CD4-positive, alpha-beta memory T cell (primary cell): ENCODE results near the gene PTPN22. TPM values are rescaled to one million over a fixed set of nuclear protein-coding genes. Genes with fewer than 3 reads are reported as not detected.

ENCODE experiments used
- CTCF ChIA-PET: fragments of 350-600 bp; sonication (Branson Sonifier 250); formaldehyde crosslinking; loops from one replicate; lab custom pipeline; 2021; ENCODE audit warnings: inconsistent platforms; ENCODE audit not compliant: partially characterized antibody; lab: Charles Lee
- POLR2A ChIA-PET: fragments of 350-600 bp; sonication (Branson Sonifier 250); formaldehyde crosslinking; loops from one replicate; lab custom pipeline; 2021; ENCODE audit not compliant: partially characterized antibody; lab: Charles Lee
- DNase-seq, 5 donors: peaks; one replicate each; pipeline versions ENCODE4 v3.0.0 to v3.0.0-alpha.2; 2020 to 2022; ENCODE audit warnings: mixed read lengths in 1 of 5
- H3K27ac ChIP-seq: one replicate; pipeline ENCODE4 v1.7.0; 2013; ENCODE audit warnings: low read depth, low read length
- H3K27me3 ChIP-seq: 2 replicates; pipeline ENCODE4 v1.7.0; 2013; ENCODE audit warnings: mild to moderate bottlenecking, low read length, moderate library complexity; ENCODE audit not compliant: insufficient read depth
- H3K36me3 ChIP-seq: 2 replicates; pipeline ENCODE4 v1.7.0; 2013; ENCODE audit warnings: mild to moderate bottlenecking, low read length, moderate library complexity; ENCODE audit not compliant: insufficient read depth
- H3K4me1 ChIP-seq: 2 replicates; pipeline ENCODE4 v1.7.0; 2013; ENCODE audit warnings: mild to moderate bottlenecking, low read length, moderate library complexity; ENCODE audit not compliant: insufficient read depth
- H3K4me3 ChIP-seq, 2 donors: one replicate each; pipeline ENCODE4 v1.7.0; 2013; ENCODE audit warnings: low read length in 2 of 2, mild to moderate bottlenecking in 1 of 2
- H3K9me3 ChIP-seq, 2 donors: one replicate each; pipeline ENCODE4 v1.7.0; 2013; ENCODE audit warnings: low read length in 2 of 2, control low read depth in 1 of 2; ENCODE audit not compliant: control insufficient read depth in 1 of 2
- H3K27ac Mint-ChIP-seq, 7 donors: one replicate each; pipeline ENCODE4 v1.8.0; 2020 to 2021; ENCODE audit warnings: mixed read lengths in 7 of 7, mild to moderate bottlenecking in 6 of 7, inconsistent platforms in 3 of 7, moderate library complexity in 3 of 7
- H3K27me3 Mint-ChIP-seq, 2 donors: one replicate each; pipeline ENCODE4 v1.8.0; 2020 to 2021; ENCODE audit warnings: mixed read lengths in 2 of 2
- H3K36me3 Mint-ChIP-seq, 2 donors: one replicate each; pipeline ENCODE4 v1.8.0; 2020 to 2021; ENCODE audit warnings: mixed read lengths in 2 of 2, inconsistent platforms in 1 of 2, mild to moderate bottlenecking in 1 of 2
- H3K4me1 Mint-ChIP-seq, 4 donors: one replicate each; pipeline ENCODE4 v1.8.0; 2020 to 2021; ENCODE audit warnings: mixed read lengths in 4 of 4, mild to moderate bottlenecking in 1 of 4
- H3K4me3 Mint-ChIP-seq, 8 donors: one replicate each; pipeline ENCODE4 v1.8.0; 2020 to 2021; ENCODE audit warnings: mixed read lengths in 8 of 8, mild to moderate bottlenecking in 7 of 8, moderate library complexity in 6 of 8, inconsistent platforms in 3 of 8
- H3K9me3 Mint-ChIP-seq, 8 donors: one replicate each; pipeline ENCODE4 v1.8.0; 2020 to 2021; ENCODE audit warnings: mixed read lengths in 8 of 8, mild to moderate bottlenecking in 5 of 8, inconsistent platforms in 3 of 8, moderate library complexity in 1 of 8
- intact Hi-C: fragments of 100-400 bp; cut with micrococcal nuclease; formaldehyde crosslinking; loops from one replicate; pipeline ENCODE4 v1.15.1; 2023
- polyA plus RNA-seq, 2 donors: library from polyadenylated mRNA; unstranded; fragments of 300-500 nt; fragmentation: Illumina TruSeq; gene quantifications; one replicate each; pipeline ENCODE4 v1.2.3, GENCODE V29; 2021
- total RNA-seq, 2 experiments: library from RNA; stranded (reverse); gene quantifications; one replicate each; pipeline ENCODE4 v1.2.3, GENCODE V29; 2021

Gene PTPN22
- total and polyA plus RNA-seq, 4 experiments from 2014 or later, result 32.2 to 66.1 (median 35.9) TPM

- Histone ChIP-seq H3K4me3 (no peak overlapping the region), H3K27me3 (no peaks in the 10 kb centered on the region), H3K36me3 (peaks cover 19% of the 10 kb centered on the region), H3K27ac (no peak overlapping the region), H3K4me1 (peaks cover 70% of the 10 kb centered on the region), H3K9me3 (no peaks in the 10 kb centered on the region)
- POLR2A ChIA-PET, result interaction anchor here (1.3 to 2.2 kb wide), 3 partner anchors 12 to 41 kb away, joined by 3 to 7 read pairs (median 6); partner anchors contain the start of genes PHTF1 and RSBN1
- Mint-ChIP-seq H3K9me3 (no peaks in the 10 kb centered on the region), H3K4me1 (peaks cover 51 to 84% (median 61%) of the 10 kb centered on the region in 4 donors), H3K36me3 (peaks cover 29 to 36% of the 10 kb centered on the region in 2 donors), H3K27me3 (no peaks in the 10 kb centered on the region), H3K4me3 (peak overlapping the region in 5 of 8 donors; percentile 2 to 46 (median 24)), H3K27ac (peak overlapping the region in 6 of 7 donors; percentile 35 to 81 (median 63))
- DNase-seq, result no peak
- CTCF ChIA-PET, result interaction anchor here (1.0 kb wide), 1 partner anchor 35 kb away, joined by 3 read pairs; no protein-coding TSS in a partner anchor
- intact Hi-C loops, result no loop called here
Observed at GRCh38 chr1:113800487-113800886, 71.0 kb downstream of the PTPN22 start.

GRCh38 chr1:113797472-113797871, 74.0 kb downstream of the PTPN22 start:
- Histone ChIP-seq H3K36me3 (peaks cover 19% of the 10 kb centered on the region), H3K27ac (no peak overlapping the region), H3K4me3 (no peak overlapping the region), H3K4me1 (peaks cover 61% of the 10 kb centered on the region), H3K27me3 (no peaks in the 10 kb centered on the region), H3K9me3 (no peaks in the 10 kb centered on the region)
- peaks cover 49 to 82% (median 60%) of the 10 kb centered on the region in 4 donors for H3K4me1 Mint-ChIP-seq
- H3K9me3 Mint-ChIP-seq, result no peaks in the 10 kb centered on the region
- CTCF ChIA-PET, result no interaction called here
- no peak overlapping the region for H3K4me3 Mint-ChIP-seq
- peaks cover 37 to 41% of the 10 kb centered on the region in 2 donors for H3K36me3 Mint-ChIP-seq
- DNase-seq, result no peak
- POLR2A ChIA-PET, result interaction anchor here (1.3 to 2.3 kb wide), 2 partner anchors 14 to 15 kb away, joined by 4 to 6 read pairs; partner anchors contain the start of gene RSBN1
- H3K27me3 Mint-ChIP-seq, result no peaks in the 10 kb centered on the region
- intact Hi-C loops, result no loop called here
- H3K27ac Mint-ChIP-seq, result peak overlapping the region in 2 of 7 donors; percentile 8 to 42

- CTCF ChIA-PET, result interaction anchor here (1.6 kb wide), 1 partner anchor 12 kb away, joined by 3 read pairs; no protein-coding TSS in a partner anchor
- intact Hi-C loops, result loop anchor here (2.0 to 5.0 kb wide), 2 partner anchors 15 to 37 kb away; partner anchors contain the start of gene PHTF1
- peaks cover 56% of the 10 kb centered on the region for H3K4me1 ChIP-seq
- H3K27ac ChIP-seq, result no peak overlapping the region
- Mint-ChIP-seq H3K27ac (peak overlapping the region in 6 of 7 donors; percentile 18 to 86 (median 60)), H3K9me3 (no peaks in the 10 kb centered on the region), H3K27me3 (no peaks in the 10 kb centered on the region), H3K4me3 (peak overlapping the region in 5 of 8 donors; percentile 1 to 35 (median 19)), H3K36me3 (peaks cover 38 to 51% of the 10 kb centered on the region in 2 donors), H3K4me1 (peaks cover 47 to 84% (median 60%) of the 10 kb centered on the region in 4 donors)
- no peaks in the 10 kb centered on the region for H3K9me3 ChIP-seq
- H3K27me3 ChIP-seq, result no peaks in the 10 kb centered on the region
- H3K4me3 ChIP-seq, result no peak overlapping the region
- H3K36me3 ChIP-seq, result peaks cover 19% of the 10 kb centered on the region
- no peak for DNase-seq
- POLR2A ChIA-PET, result interaction anchor here (1.3 to 2.7 kb wide), 3 partner anchors 9 to 18 kb away, joined by 4 to 17 read pairs (median 11); partner anchors contain the start of gene RSBN1
Observed at GRCh38 chr1:113793878-113794834, 77.4 kb downstream of the PTPN22 start.

DNA sequence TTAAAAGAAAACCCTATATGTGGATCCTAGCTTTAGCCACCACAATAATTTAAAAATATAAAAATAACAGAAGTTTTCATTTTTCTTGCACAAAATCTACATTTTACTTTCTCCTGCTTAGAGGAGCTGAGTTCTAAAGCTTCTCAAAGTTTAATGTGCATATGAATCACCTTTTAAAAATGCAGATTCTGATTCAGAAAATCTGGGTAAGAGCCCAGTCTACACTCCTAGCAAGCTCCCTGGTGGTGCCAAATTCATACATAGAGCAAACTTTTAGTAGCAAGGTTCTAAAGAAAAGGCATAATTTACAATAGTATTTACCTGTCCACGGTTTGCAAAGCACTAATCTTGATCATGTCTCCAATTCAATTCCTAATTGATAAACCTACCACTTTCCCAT, 78.5 kb downstream of the PTPN22 start:
- Histone ChIP-seq H3K27ac (peak overlapping the region; percentile 29), H3K36me3 (peaks cover 19% of the 10 kb centered on the region), H3K27me3 (no peaks in the 10 kb centered on the region), H3K4me1 (peaks cover 57% of the 10 kb centered on the region), H3K9me3 (no peaks in the 10 kb centered on the region), H3K4me3 (no peak overlapping the region)
- Mint-ChIP-seq H3K36me3 (peaks cover 38 to 55% of the 10 kb centered on the region in 2 donors), H3K4me3 (peak overlapping the region in 1 of 8 donors; percentile 16), H3K27me3 (no peaks in the 10 kb centered on the region), H3K9me3 (no peaks in the 10 kb centered on the region), H3K4me1 (peaks cover 50 to 83% (median 63%) of the 10 kb centered on the region in 4 donors), H3K27ac (peak overlapping the region in 6 of 7 donors; percentile 10 to 87 (median 67))
- CTCF ChIA-PET, result interaction anchor here (1.8 kb wide), 1 partner anchor 9 kb away, joined by 3 read pairs; no protein-coding TSS in a partner anchor
- no peak for DNase-seq
- intact Hi-C loops, result loop anchor here (2.0 to 5.0 kb wide), 2 partner anchors 16 to 36 kb away; partner anchors contain the start of gene PHTF1
- POLR2A ChIA-PET, result interaction anchor here (1.0 to 6.4 kb wide), 7 partner anchors 8 to 111 kb away, joined by 3 to 37 read pairs (median 8); partner anchors contain the start of genes AP4B1, PHTF1 and RSBN1

DNA sequence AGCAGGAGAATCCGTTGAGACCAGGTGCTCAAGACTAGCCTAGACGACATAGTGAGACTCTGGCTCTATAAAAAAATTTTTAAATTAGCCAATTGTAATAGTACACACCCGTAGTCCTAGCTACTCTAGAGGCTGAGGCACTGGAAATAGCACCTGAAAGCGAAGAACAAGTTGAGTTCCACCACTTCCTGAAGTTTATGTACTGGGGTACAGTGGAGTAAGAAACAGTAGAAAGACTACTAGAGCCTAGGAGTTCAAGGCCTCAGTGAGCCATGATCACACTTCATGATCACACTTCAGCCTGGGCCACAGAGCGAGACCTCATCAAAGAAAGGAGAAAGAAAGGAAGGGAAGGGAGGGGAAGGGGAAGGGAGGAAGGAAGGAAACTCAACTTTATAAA, 79.0 kb downstream of the PTPN22 start:
- no peak overlapping the region for H3K4me3 ChIP-seq
- CTCF ChIA-PET, result interaction anchor here (1.8 kb wide), 1 partner anchor 9 kb away, joined by 3 read pairs; no protein-coding TSS in a partner anchor
- H3K9me3 Mint-ChIP-seq, result no peaks in the 10 kb centered on the region
- H3K36me3 ChIP-seq, result peaks cover 15% of the 10 kb centered on the region
- POLR2A ChIA-PET, result interaction anchor here (1.0 to 6.4 kb wide), 7 partner anchors 8 to 112 kb away, joined by 3 to 37 read pairs (median 8); partner anchors contain the start of genes AP4B1, PHTF1 and RSBN1
- peaks cover 32 to 50% of the 10 kb centered on the region in 2 donors for H3K36me3 Mint-ChIP-seq
- intact Hi-C loops, result loop anchor here (2.0 to 5.0 kb wide), 2 partner anchors 16 to 35 kb away; partner anchors contain the start of gene PHTF1
- H3K4me1 ChIP-seq, result peaks cover 62% of the 10 kb centered on the region
- no peaks in the 10 kb centered on the region for H3K27me3 Mint-ChIP-seq
- no peaks in the 10 kb centered on the region for H3K9me3 ChIP-seq
- H3K27ac Mint-ChIP-seq, result peak overlapping the region; percentile 10 to 87 (median 75)
- peak overlapping the region in 7 of 8 donors; percentile 18 to 68 (median 43) for H3K4me3 Mint-ChIP-seq
- peak in 1 of 5 donors; percentile 13 for DNase-seq
- H3K27me3 ChIP-seq, result no peaks in the 10 kb centered on the region
- H3K27ac ChIP-seq, result peak overlapping the region; percentile 29
- H3K4me1 Mint-ChIP-seq, result peaks cover 50 to 83% (median 63%) of the 10 kb centered on the region in 4 donors

DNA sequence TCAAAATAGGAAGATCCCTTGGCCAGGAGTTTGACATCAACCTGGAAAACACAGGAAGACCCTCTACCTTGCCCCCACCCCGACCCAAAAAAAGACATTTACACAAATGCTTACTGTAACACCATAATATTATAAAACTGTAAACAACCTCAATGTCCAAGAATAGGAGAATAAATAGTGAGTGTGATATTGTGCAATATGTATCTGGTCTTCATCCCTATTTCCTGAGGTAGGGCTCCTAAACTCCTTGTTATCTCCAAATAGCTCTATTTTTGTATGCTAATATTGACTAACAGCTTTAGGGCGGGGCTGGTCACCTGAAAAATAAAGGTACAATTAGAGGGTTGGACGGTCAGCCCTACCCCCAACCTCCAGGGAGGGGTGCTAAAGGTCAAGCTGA, 82.7 kb downstream of the PTPN22 start:
- H3K36me3 ChIP-seq, result no peaks in the 10 kb centered on the region
- H3K36me3 Mint-ChIP-seq, result peaks cover 4 to 18% of the 10 kb centered on the region in 2 donors
- H3K27ac Mint-ChIP-seq, result peak overlapping the region; percentile 27 to 79 (median 70)
- H3K4me3 Mint-ChIP-seq, result peak overlapping the region in 1 of 8 donors; percentile 12
- no peak for DNase-seq
- peaks cover 91% of the 10 kb centered on the region for H3K4me1 ChIP-seq
- no peaks in the 10 kb centered on the region for H3K27me3 ChIP-seq
- CTCF ChIA-PET, result interaction anchor here (0.8 to 1.8 kb wide), 3 partner anchors 23 to 47 kb away, joined by 3 to 6 read pairs (median 4); partner anchors contain the start of gene RSBN1
- intact Hi-C loops, result no loop called here
- H3K27ac ChIP-seq, result no peak overlapping the region
- POLR2A ChIA-PET, result interaction anchor here (1.1 to 6.4 kb wide), 4 partner anchors 8 to 30 kb away, joined by 3 to 37 read pairs (median 8); partner anchors contain the start of genes PHTF1 and RSBN1
- no peaks in the 10 kb centered on the region for H3K9me3 Mint-ChIP-seq
- no peaks in the 10 kb centered on the region for H3K27me3 Mint-ChIP-seq
- peaks cover 60 to 82% (median 70%) of the 10 kb centered on the region in 4 donors for H3K4me1 Mint-ChIP-seq
- no peak overlapping the region for H3K4me3 ChIP-seq
- no peaks in the 10 kb centered on the region for H3K9me3 ChIP-seq
